Stimulated activated CD4-positive, alpha-beta T cell treated with anti-CD3 and anti-CD28 coated beads, Interleukin-2, amount 100 ng/mL, for 24 hours (primary cell): ENCODE measurements around the gene DSCAML1.

Experiments
- DNase-seq, 2 donors: peaks; one replicate each; pipeline ENCODE4 v3.0.0-alpha.2; 2020

Gene DSCAML1

DNA sequence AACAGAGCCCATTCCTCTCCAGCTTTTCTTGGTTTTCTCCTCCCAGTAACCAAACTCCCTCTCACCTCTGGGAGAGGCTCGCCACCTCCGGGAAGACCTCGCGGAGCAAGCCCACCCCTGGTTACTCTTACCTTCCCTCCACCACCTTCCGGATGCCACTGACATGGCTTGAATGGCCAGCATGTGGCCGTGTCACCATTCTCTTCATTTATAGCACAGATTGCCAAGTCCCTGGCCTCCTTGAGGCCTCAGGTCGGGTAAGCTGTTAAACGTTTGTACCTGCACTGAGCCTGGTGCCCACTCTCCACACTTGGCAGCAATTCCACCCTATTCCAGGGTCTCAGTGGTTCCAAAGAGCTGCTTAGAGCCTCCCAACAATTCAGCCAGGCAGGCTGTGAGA lies 35.5 kb upstream of the DSCAML1 start:
- peak in 1 of 2 donors; percentile 13 for DNase-seq

GRCh38 chr11:117831661-117832415 lies 34.8 kb upstream of the DSCAML1 start:
- DNase-seq = peak in 1 of 2 donors; percentile 13

GRCh38 chr11:117830674-117831351 lies 33.8 kb upstream of the DSCAML1 start:
- DNase-seq = peak in 1 of 2 donors; percentile 17

DNA sequence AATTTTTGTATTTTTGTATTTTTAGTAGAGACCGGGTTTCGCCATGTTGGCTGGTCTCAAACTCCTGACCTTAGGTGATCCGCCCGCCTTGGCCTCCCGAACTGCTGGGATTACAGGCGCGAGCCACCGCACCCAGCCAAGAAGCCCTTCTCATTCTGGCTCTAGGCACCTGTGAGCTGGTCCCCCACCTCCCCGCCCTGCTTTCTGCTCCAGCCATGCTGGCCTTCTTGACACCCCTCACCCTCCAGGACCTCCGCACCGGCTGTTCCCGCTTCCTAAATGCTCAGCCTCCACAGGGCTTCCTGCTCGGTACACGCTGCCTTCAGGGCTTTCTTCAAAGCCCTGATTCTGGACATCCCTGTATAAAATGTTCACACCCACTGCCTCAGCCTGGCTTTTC lies 33.1 kb upstream of the DSCAML1 start:
- DNase-seq = peak in 1 of 2 donors; percentile 15

DNA sequence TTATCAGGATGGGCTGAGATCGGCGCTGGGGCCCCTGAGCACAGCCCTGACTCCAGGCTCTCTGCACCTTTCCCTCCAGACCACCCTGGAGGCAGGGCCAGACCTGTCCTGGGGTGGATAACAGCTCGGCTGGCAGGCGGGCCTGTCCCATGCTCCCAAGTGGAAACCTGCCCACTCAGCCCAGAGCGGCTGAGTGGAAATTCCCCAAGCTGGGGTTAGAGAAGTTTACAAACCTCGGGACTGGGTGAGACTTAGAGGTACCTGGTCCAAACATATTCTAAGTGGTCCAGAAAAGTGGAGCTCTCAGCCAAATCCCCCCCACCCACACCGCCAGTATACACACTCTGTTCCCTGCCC lies 32.3 kb upstream of the DSCAML1 start:
- peak in 1 of 2 donors; percentile 16 for DNase-seq

DNA sequence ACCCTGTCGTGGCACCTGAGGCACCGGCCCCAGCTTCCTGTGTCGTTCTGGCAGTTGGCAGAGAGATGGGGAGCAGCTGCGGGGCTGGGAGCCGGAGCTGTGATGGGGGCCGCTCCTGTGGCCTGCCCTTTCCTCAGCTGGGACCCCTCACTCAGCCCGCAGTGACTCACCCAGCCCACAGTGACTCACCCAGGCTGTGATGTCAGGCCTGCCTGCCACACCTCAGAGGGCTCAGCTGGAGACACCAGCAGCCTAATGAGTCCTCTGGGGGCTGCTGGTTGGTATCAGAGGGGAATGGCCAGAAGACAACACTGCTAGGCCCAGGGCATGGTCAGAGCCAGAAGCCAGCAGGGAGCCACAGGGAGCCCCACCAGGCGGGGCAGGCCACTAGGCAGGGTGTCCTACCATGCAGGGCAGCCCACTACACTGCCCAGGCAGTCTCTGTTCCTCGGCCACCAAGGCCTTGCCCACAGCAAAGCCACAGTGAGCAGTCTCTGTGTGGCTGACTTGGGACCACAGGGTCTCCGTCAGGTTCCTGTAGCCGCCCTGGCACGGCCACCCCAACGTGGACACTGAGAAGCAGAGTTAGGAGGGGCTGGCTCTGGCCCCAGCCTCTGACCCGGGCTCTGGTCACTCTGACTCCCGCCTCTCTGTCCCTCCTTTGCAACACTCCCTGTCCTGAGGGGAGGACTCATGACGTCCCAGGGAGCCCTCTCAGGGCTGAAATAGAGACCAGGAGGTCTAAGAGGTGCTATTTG lies 31.8 kb upstream of the DSCAML1 start:
- DNase-seq = peak; percentile 82 to 85

- DNase-seq = peak in 1 of 2 donors; percentile 18
These were observed 30.8 kb upstream of the DSCAML1 start for GRCh38 chr11:117827521-117828511.

GRCh38 chr11:117826832-117827231 lies 29.8 kb upstream of the DSCAML1 start:
- DNase-seq = no peak

- DNase-seq = no peak
These were observed 29.2 kb upstream of the DSCAML1 start for GRCh38 chr11:117826190-117826570.

- no peak for DNase-seq
These were observed 28.6 kb upstream of the DSCAML1 start for GRCh38 chr11:117825538-117826189.

DNA sequence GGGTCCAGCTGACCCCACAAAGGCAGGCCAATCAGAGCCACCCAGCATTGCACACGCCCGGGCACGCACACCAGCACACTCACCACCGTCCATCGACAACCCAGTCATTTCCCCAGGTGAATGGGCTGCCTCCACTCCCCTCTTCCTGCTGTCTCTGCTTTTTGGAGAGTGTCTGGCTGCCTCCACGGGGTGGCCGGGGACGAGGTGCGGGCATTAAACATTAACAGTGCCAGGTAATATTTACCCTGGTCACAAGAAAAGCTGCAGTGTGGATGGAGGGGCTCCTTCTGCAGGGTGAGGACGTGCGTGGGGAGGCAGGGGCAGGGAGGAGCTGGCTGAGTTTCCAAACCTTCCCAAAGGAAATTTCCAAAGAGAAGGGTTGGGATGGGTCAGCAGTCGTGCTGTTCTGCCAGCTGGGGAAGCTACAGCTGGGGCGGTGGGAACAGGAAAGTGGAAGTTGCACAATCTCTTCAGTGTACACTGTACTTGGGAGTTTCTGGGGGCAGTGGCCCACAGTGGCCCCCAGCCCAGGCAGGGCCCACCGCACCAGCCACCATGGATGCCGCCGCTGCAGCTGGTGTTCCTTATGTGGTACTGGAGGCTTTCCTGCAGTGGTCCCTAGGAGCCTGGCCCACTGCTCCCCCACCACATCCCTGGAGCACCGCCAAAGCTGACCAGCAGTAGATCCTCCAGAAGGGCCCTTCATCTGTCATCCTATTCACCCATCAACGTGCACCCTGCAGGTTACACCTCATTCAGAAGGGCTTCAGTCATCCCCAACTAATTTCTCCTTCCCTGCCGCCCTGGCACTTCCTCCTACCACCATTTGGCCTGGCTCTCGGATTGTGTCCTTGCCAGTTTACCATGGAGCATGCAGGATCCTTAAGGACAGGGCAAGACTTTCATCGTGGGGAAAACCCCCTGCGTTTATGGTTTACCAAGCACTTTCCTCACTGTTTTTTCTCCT lies 27.8 kb upstream of the DSCAML1 start, which contains the start of gene FXYD2:
Gene FXYD2, minus strand, starts transcription at position 174 of the 967 bp plus-strand sequence. Its CDS starts 66 bp downstream, at position 108.
- DNase-seq = no peak

DNA sequence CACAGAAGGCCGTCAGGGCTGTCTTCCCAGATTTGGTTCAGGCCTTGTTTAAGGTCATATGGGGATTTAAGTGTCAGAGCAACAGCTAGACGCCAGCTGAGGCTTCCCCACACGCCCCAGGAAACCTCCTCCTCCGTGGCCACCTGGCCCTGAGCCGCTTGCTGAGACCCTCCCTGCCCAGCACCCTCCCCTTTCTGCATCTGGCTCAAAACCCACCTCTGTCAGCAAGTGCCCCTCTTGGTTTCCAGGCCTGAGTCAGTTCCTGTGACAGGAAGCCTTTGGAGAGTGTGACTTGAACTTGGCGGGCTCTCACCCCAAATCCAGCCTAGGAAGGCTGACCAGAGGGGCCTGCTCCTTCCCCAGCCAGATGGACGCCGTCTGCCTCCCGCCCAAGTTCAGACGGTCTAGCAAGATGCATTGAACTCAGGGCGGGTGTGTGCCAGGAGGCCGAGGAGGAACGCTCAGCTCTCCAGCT lies 27.0 kb upstream of the DSCAML1 start:
- no peak for DNase-seq

DNA sequence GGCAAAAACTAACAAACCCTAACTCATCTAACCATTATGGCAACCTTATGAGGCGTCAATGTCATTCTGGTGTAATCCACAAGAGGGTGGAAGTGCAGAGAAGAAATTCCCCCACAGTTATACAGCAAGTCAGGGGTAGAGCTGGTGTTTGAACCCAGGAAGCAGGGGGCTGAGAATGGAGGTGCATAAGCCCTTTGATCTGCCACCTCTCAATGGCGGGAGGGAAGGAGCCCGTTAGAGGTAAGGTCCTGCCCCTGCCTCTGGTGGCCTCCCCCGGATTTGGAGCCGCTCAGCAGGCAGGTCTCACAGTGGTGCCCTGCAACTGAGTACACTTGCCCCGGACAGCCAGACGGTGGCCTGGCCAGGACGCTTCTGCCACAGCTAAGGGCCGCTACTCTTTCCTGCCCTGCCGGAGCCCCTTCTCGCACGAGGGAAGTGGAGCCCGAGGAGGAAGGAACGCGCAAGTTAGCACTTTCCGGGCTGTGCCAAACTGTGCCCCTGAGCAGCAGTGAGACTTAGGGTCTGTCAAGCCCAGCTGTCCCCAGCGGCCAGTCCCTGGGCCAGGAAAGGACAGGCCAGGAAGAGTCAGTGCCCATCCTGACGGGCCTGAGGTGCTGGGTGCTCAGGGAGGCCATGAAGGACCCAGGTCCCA lies 26.4 kb upstream of the DSCAML1 start:
- no peak for DNase-seq

DNA sequence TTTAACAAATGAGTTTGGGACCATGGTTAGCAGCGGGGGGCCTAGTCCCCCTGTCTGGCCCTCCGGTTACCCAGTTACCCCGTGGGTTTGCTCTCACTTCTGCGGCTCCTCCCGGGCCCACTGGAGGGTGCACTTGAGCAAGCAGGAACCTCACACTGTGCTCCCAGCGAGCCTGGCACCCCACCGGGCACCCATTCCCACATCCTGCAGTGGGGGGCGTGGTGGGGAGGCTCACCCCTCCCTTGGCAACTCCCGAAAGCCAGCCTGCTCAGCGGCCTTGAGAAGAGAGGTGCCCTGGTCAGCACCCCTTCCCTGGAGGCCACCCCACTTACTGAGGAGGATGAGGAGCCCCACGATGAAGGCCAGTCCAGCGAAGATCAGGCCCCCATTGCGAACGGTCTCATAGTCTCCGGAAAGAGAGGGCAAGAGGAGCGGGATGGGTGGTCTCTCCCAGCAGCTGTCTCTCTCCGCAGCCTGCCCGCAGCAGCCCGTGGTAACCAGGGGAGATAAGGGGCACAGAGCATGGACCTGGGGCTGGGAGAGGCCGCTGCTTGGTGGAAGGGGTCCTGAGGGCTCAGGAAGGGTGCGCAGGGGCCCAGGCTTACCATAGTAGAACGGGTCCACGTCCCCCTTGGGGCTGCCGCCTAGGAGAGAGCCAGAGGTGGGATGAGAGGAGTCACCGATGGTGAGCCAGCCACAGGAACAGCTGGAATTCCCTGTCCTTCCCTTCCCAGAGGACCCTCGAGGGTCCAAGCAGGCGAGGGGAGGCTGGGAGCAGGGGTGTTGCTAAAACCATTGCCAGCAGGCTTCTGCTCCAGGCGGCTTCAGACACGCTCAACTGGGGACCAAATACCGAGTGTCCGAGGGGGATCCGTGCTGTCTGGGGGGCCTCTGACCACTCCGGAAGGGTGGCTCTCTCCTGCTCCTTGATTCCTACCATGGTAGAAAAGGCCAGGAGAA lies 25.3 kb upstream of the DSCAML1 start:
- peak; percentile 68 to 74 for DNase-seq

GRCh38 chr11:117821431-117821830 lies 24.4 kb upstream of the DSCAML1 start:
- DNase-seq = no peak

GRCh38 chr11:117820516-117820915 lies 23.5 kb upstream of the DSCAML1 start:
- DNase-seq = no peak

DNA sequence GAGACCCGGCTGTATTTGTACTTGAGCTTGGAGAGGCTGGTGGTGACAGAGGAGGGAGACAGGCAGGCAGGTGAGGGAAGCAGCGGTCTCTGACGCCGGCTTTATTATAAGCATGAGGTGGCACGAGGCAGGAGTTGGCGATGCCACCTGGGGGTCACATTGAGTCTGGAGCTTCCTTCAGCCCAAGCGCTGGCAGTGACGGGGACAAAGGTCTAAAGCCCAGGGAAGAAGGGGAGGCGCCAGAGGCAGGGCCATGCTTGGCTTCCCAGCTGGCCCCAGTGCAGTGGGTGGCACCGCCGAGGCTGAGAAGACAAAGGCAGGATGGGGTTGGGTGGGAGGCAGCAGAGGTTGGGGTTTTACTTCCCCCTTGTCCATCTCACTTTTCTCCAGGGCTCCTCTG lies 23.1 kb upstream of the DSCAML1 start:
- DNase-seq = no peak
